B cell (primary cell): ENCODE measurements around the gene NEU4. TPM values are rescaled to one million over a fixed set of nuclear protein-coding genes. Genes with fewer than 3 reads are reported as not detected.

Experiments used
- ATAC-seq: fragments of 200-7000 bp; cut with Tn5 transposase; one replicate; pipeline ENCODE4 v1.10.0; 2021; ENCODE audit warnings: low read depth, mild to moderate bottlenecking, moderate number of reproducible peaks, moderate library complexity
- CTCF ChIA-PET: fragments of 350-600 bp; sonication (Branson Sonifier 250); formaldehyde crosslinking; loops from one replicate; lab custom pipeline; 2021; ENCODE audit warnings: antibody characterized with exemption, inconsistent platforms; lab: Charles Lee
- POLR2A ChIA-PET: fragments of 350-600 bp; sonication (Branson Sonifier 250); formaldehyde crosslinking; loops from one replicate; lab custom pipeline; 2021; ENCODE audit warnings: antibody characterized with exemption; lab: Charles Lee
- DNase-seq: peaks from one replicate; pipeline ENCODE4 v3.0.0; 2013
- H2AFZ ChIP-seq: 2 replicates; pipeline ENCODE4 v1.6.1; 2012; ENCODE audit warnings: mild to moderate bottlenecking, low read depth, low read length; ENCODE audit not compliant: insufficient read depth, poor library complexity, severe bottlenecking
- H3K27ac ChIP-seq, 2 donors: 1 replicate in 1 of 2; 2 replicates in 1 of 2; pipeline ENCODE4 v1.5.1; 2012 to 2013; ENCODE audit warnings: low read length in 2 of 2, mild to moderate bottlenecking in 2 of 2, moderate library complexity in 1 of 2
- H3K27me3 ChIP-seq, 4 experiments: fragments of 200-600 bp in 1 of 4; sonication (generic) in 1 of 4; replicated peaks in 1 of 4; 1 replicate in 2 of 4; 2 replicates in 2 of 4; pipeline versions ENCODE4 v1.6.1 to v1.7.0; 2013 to 2016; ENCODE audit warnings: low read length in 3 of 4, mild to moderate bottlenecking in 2 of 4, mixed read lengths in 1 of 4, moderate library complexity in 1 of 4; ENCODE audit not compliant: insufficient read depth in 4 of 4, control insufficient read depth in 3 of 4; ENCODE audit errors: control extremely low read depth in 1 of 4
- H3K36me3 ChIP-seq, 2 experiments: replicated peaks in 1 of 2; 1 replicate in 1 of 2; 2 replicates in 1 of 2; pipeline versions ENCODE4 v1.6.1 to v1.7.1; 2013; ENCODE audit warnings: low read length in 1 of 2; ENCODE audit not compliant: insufficient read depth in 2 of 2, control insufficient read depth in 1 of 2; ENCODE audit errors: control extremely low read depth in 1 of 2, extremely low read depth in 1 of 2
- H3K4me1 ChIP-seq, 2 donors: fragments of 200-600 bp in 1 of 2; sonication (generic) in 1 of 2; 1 replicate in 1 of 2; 2 replicates in 1 of 2; pipeline versions ENCODE4 v1.5.1 to v1.6.1; 2013 to 2017; ENCODE audit warnings: low read length in 2 of 2; ENCODE audit not compliant: control insufficient read depth in 2 of 2, insufficient read depth in 2 of 2
- H3K4me2 ChIP-seq: replicated peaks from 2 replicates; pipeline ENCODE3; 2012; ENCODE audit warnings: mild to moderate bottlenecking, low read depth, low read length; ENCODE audit not compliant: poor library complexity, severe bottlenecking
- H3K4me3 ChIP-seq, 5 experiments: fragments of 200-600 bp in 1 of 5; sonication (generic) in 1 of 5; 1 replicate in 3 of 5; 2 replicates in 2 of 5; pipeline versions ENCODE4 v1.5.1 to v1.7.0; 2011 to 2016; ENCODE audit warnings: low read length in 4 of 5, mild to moderate bottlenecking in 4 of 5, low read depth in 2 of 5, control low read depth in 1 of 5, moderate library complexity in 1 of 5; ENCODE audit not compliant: insufficient read depth in 1 of 5; ENCODE audit errors: control extremely low read depth in 1 of 5, extremely low read depth in 1 of 5
- H3K79me2 ChIP-seq: fragments of 200-600 bp; sonication (generic); one replicate; pipeline ENCODE4 v1.6.0; 2016; ENCODE audit warnings: low read length; ENCODE audit not compliant: control insufficient read depth, insufficient read depth
- H3K9ac ChIP-seq: fragments of 200-600 bp; sonication (generic); 2 replicates; pipeline ENCODE4 v1.6.1; 2017; ENCODE audit warnings: mild to moderate bottlenecking, low read length, moderate library complexity
- H3K9me3 ChIP-seq, 3 donors: one replicate each; pipeline versions ENCODE4 v1.6.1 to v1.7.1; 2013; ENCODE audit warnings: low read length in 2 of 3; ENCODE audit not compliant: control insufficient read depth in 2 of 3, insufficient read depth in 1 of 3; ENCODE audit errors: control extremely low read depth in 1 of 3
- H4K20me1 ChIP-seq: 2 replicates; pipeline ENCODE4 v1.6.0; 2012; ENCODE audit warnings: mild to moderate bottlenecking, low read length; ENCODE audit not compliant: insufficient read depth, control insufficient read depth, poor library complexity, severe bottlenecking
- H3K27ac Mint-ChIP-seq: one replicate; pipeline ENCODE4 v1.8.0; 2021; ENCODE audit warnings: mixed read lengths
- H3K27me3 Mint-ChIP-seq: one replicate; pipeline ENCODE4 v1.8.0; 2021; ENCODE audit warnings: mixed read lengths
- H3K4me1 Mint-ChIP-seq: one replicate; pipeline ENCODE4 v1.8.0; 2021; ENCODE audit warnings: mixed read lengths
- H3K4me3 Mint-ChIP-seq: one replicate; pipeline ENCODE4 v1.8.0; 2021; ENCODE audit warnings: mixed read lengths
- H3K9me3 Mint-ChIP-seq: one replicate; pipeline ENCODE4 v1.8.0; 2022; ENCODE audit warnings: mixed read lengths; ENCODE audit not compliant: insufficient read depth
- CTCF ChIP-seq: fragments of 200-600 bp; IDR thresholded peaks from one replicate; pipeline ENCODE4 v1.8.0; 2022; ENCODE audit warnings: antibody characterized with exemption, mild to moderate bottlenecking
- EZH2 ChIP-seq: IDR thresholded peaks from 2 replicates; pipeline ENCODE4 v1.6.1; 2012; ENCODE audit warnings: borderline replicate concordance, low read depth, mild to moderate bottlenecking, moderate library complexity, low read length; ENCODE audit not compliant: insufficient read depth, poor library complexity, severe bottlenecking
- WGBS: methylation state at CpG from one replicate; pipeline ENCODE4 v1.1.5; 2013; ENCODE audit warnings: missing lambda C conversion rate; ENCODE audit not compliant: insufficient coverage; 5-methylcytosine and 5-hydroxymethylcytosine counted together
- intact Hi-C: fragments of 100-400 bp; cut with micrococcal nuclease; formaldehyde crosslinking; loops from one replicate; pipeline ENCODE4 v1.10.0; 2022
- polyA plus RNA-seq: library from polyadenylated mRNA; depleted of rRNA; stranded (reverse); fragments of >200 nt; gene quantifications from 2 replicates; pipeline ENCODE4 v1.2.3, GENCODE V29; 2012
- total RNA-seq, 2 donors: library from RNA; stranded (reverse); fragments of 120-200 nt in 1 of 2; gene quantifications; 1 replicate in 1 of 2; 2 replicates in 1 of 2; pipeline versions ENCODE4 v1.2.3 to v1.2.4, GENCODE V29; 2013 to 2022

The NEU4 gene
- total and polyA plus RNA-seq, 2 donors (not counting 1 experiment from before 2014, with no cell fraction given): 0.19 TPM; not detected in 1

- H3K9ac ChIP-seq: no peak overlapping the region
- H3K4me3 ChIP-seq: no peak overlapping the region
Observed at GRCh38 chr2:241863536-241863954, 54.6 kb downstream of the NEU4 start.

More at GRCh38 chr2:241863536-241863954, 54.6 kb downstream of the NEU4 start:
- peaks cover 0 to 68% (median 39%) of the 10 kb centered on the region in 4 experiments for H3K27me3 ChIP-seq
- ChIA-PET CTCF (no interaction called here), POLR2A (no interaction called here)
- H3K9me3 Mint-ChIP-seq: no peaks in the 10 kb centered on the region
- no peak overlapping the region for H2AFZ ChIP-seq
- no peak for DNase-seq
- WGBS: 15% methylated on average over 26 of the region's 29 CpGs
- H3K27me3 Mint-ChIP-seq: peaks cover 35% of the 10 kb centered on the region
- TF ChIP-seq CTCF: no peak
- no peak for TF ChIP-seq EZH2
- H3K27ac Mint-ChIP-seq: no peak overlapping the region
- H3K9me3 ChIP-seq: peaks cover 0 to 19% (median 0%) of the 10 kb centered on the region in 3 donors
- peak overlapping the region; percentile 29 for H3K4me3 Mint-ChIP-seq
- peak overlapping the region; percentile 36 for H3K4me2 ChIP-seq
- H3K79me2 ChIP-seq: no peaks in the 10 kb centered on the region
- no peak for ATAC-seq
- H3K27ac ChIP-seq: no peak overlapping the region
- H3K4me1 Mint-ChIP-seq: peaks cover 44% of the 10 kb centered on the region
- H4K20me1 ChIP-seq: no peaks in the 10 kb centered on the region
- intact Hi-C loops: no loop called here
- H3K36me3 ChIP-seq: no peaks in the 10 kb centered on the region
- H3K4me1 ChIP-seq: peaks cover 36 to 63% of the 10 kb centered on the region in 2 donors
